CD1c-positive myeloid dendritic cell (primary cell): Measurements from ENCODE around the gene PEMT.
A peak's percentile ranks its signal among the peaks of the same experiment; 100 is the strongest.

Experiments used
- DNase-seq: peaks from one replicate; pipeline ENCODE4 v3.0.0-alpha.2; 2016; ENCODE audit errors: extremely low spot score

The PEMT gene

GRCh38 chr17:17503566-17504130 lies 87.9 kb downstream of the PEMT start:
- no peak for DNase-seq

- no peak for DNase-seq
These were observed 88.6 kb downstream of the PEMT start for GRCh38 chr17:17502741-17503565.

- no peak for DNase-seq
These were observed 90.4 kb downstream of the PEMT start for GRCh38 chr17:17500999-17501605.

GRCh38 chr17:17499402-17500145 lies 91.9 kb downstream of the PEMT start:
- DNase-seq, result no peak

- no peak for DNase-seq
These were observed 92.8 kb downstream of the PEMT start for GRCh38 chr17:17498606-17499301.

GRCh38 chr17:17497845-17498520 lies 93.5 kb downstream of the PEMT start:
- no peak for DNase-seq

- DNase-seq, result no peak
These were observed 94.3 kb downstream of the PEMT start for GRCh38 chr17:17497065-17497844.

GRCh38 chr17:17496189-17497064 lies 95.1 kb downstream of the PEMT start, which contains the start of gene RASD1:
Gene RASD1, minus strand, starts transcription at chr17:17496395. Its CDS starts 214 bp downstream, at chr17:17496181.
- peak; percentile 92 for DNase-seq

GRCh38 chr17:17495536-17496188 lies 95.8 kb downstream of the PEMT start:
- DNase-seq, result peak; percentile 34

GRCh38 chr17:17494870-17495535 lies 96.5 kb downstream of the PEMT start:
- peak; percentile 38 for DNase-seq

GRCh38 chr17:17494499-17494869 lies 97.0 kb downstream of the PEMT start:
- DNase-seq, result no peak

- DNase-seq, result no peak
These were observed 97.5 kb downstream of the PEMT start for GRCh38 chr17:17493986-17494466.

- DNase-seq, result no peak
These were observed 98.1 kb downstream of the PEMT start for GRCh38 chr17:17493249-17493985.

- DNase-seq, result no peak
These were observed 98.9 kb downstream of the PEMT start for GRCh38 chr17:17492571-17492970.

GRCh38 chr17:17492085-17492484 lies 99.4 kb downstream of the PEMT start:
- DNase-seq, result no peak

GRCh38 chr17:17491546-17491988 lies 99.9 kb downstream of the PEMT start:
- DNase-seq, result no peak

GRCh38 chr17:17491031-17491471 lies 100.5 kb downstream of the PEMT start:
- DNase-seq, result no peak
